A204.1 (cell line): ENCODE results near the gene NYNRIN.
A peak's percentile ranks its signal among the peaks of the same experiment; 100 is the strongest.
"Not testable (repeated sequence)": the region's sequence is repeated elsewhere in the genome, so short reads cannot be mapped to it uniquely, and the experiment has no call there.

Experiments used
- FAIRE-seq: peaks from 2 replicates; lab custom pipeline; 2012; peaks lifted over from hg19 to GRCh38; lab: Jason Lieb, UNC

The NYNRIN gene

GRCh38 chr14:24398653-24399446 lies at the start of gene NYNRIN:
NYNRIN (plus strand) TSS chr14:24399003; CDS start chr14:24399247, 244 bp downstream.
- FAIRE-seq: no peak

- no peak for FAIRE-seq
Measured at GRCh38 chr14:24349742-24350141, 49.1 kb upstream of the NYNRIN start.

- FAIRE-seq: no peak
Measured at GRCh38 chr14:24351517-24351916, 47.3 kb upstream of the NYNRIN start.

GRCh38 chr14:24353559-24354481 lies 45.0 kb upstream of the NYNRIN start:
- FAIRE-seq: no peak

GRCh38 chr14:24354482-24354825 lies 44.3 kb upstream of the NYNRIN start:
- FAIRE-seq: not testable (repeated sequence)

GRCh38 chr14:24355009-24355408 lies 43.8 kb upstream of the NYNRIN start:
- FAIRE-seq: no peak

- FAIRE-seq: no peak
Measured at GRCh38 chr14:24356208-24356607, 42.6 kb upstream of the NYNRIN start.

- FAIRE-seq: no peak
Measured at GRCh38 chr14:24360281-24360680, 38.5 kb upstream of the NYNRIN start.

- no peak for FAIRE-seq
Measured at GRCh38 chr14:24361326-24361725, 37.5 kb upstream of the NYNRIN start.

GRCh38 chr14:24362241-24362960 lies 36.4 kb upstream of the NYNRIN start:
- no peak for FAIRE-seq

- no peak for FAIRE-seq
Measured at GRCh38 chr14:24363401-24363800, 35.4 kb upstream of the NYNRIN start.

- FAIRE-seq: no peak
Measured at GRCh38 chr14:24364841-24365240, 34.0 kb upstream of the NYNRIN start.

GRCh38 chr14:24365600-24366412 lies 33.0 kb upstream of the NYNRIN start:
- peak; percentile 95 for FAIRE-seq

- FAIRE-seq: no peak
Measured at GRCh38 chr14:24366413-24366720, 32.4 kb upstream of the NYNRIN start.

- peak; percentile 86 for FAIRE-seq
Measured at GRCh38 chr14:24366721-24367513, 31.9 kb upstream of the NYNRIN start.

GRCh38 chr14:24367514-24368211 lies 31.1 kb upstream of the NYNRIN start, which contains the start of gene NFATC4:
NFATC4 (plus strand) TSS chr14:24368184; CDS start chr14:24368341, 157 bp downstream.
- no peak for FAIRE-seq

GRCh38 chr14:24368212-24368561 lies 30.6 kb upstream of the NYNRIN start:
- no peak for FAIRE-seq

GRCh38 chr14:24368562-24369252 lies 30.1 kb upstream of the NYNRIN start:
- FAIRE-seq: no peak

- FAIRE-seq: no peak
Measured at GRCh38 chr14:24369463-24369862, 29.3 kb upstream of the NYNRIN start.
